Measurements from ENCODE around the gene RDH5. TPM values are rescaled to one million over a fixed set of nuclear protein-coding genes. Genes with fewer than 3 reads are reported as not detected.

The RDH5 gene
- total and polyA plus RNA-seq, 2 of the 13 experiments (the other 11 are each of a cell fraction or from before 2014, with no cell fraction given): 2.6 to 5.7 TPM

DNA sequence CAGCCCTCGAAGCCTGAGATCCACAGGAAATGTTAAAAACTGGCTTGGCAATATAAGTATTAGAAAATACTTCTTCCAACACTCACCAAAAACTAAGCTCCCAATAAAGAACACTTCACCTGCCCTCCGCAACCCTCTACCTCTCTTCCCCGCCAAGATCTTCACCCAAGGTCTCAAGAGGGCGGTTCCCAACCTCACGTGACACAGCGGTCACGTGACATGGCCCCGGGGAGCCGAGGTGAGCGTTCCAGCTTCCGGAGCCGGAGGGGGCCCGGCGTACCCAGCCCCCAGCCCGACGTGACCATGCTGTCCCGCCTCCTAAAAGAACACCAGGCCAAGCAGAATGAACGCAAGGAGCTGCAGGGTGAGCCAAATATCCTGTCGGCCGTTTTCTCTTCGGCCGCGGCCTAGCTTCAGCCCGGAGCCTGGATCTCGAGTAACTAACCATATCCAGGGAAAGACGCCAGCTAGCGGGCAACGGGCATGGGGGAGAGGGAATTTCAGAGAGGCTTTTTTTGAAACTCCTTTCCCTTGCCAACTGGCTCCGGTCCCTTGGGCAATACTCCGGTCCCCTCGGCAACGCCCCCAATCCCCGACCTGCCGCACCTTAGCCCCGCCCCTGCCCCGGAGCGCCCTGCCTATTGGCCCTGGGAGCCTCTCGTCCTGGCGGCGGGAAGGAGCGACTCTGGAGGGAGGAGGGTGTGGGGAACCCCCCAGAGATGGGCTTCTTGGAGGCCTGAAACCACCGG is 4.2 kb upstream of the RDH5 start, which contains the start of gene BLOC1S1 (continued):
- peak; percentile 83 for TF ChIP-seq IRF2 (CRISPR knock-in tag; IDR thresholded peaks at IDR 0.05)
- no peak for TF ChIP-seq TCF7L2 (IDR thresholded peaks at IDR 0.05; ENCODE audit: low read depth, low read length)
- TF ChIP-seq, protein P1, sequence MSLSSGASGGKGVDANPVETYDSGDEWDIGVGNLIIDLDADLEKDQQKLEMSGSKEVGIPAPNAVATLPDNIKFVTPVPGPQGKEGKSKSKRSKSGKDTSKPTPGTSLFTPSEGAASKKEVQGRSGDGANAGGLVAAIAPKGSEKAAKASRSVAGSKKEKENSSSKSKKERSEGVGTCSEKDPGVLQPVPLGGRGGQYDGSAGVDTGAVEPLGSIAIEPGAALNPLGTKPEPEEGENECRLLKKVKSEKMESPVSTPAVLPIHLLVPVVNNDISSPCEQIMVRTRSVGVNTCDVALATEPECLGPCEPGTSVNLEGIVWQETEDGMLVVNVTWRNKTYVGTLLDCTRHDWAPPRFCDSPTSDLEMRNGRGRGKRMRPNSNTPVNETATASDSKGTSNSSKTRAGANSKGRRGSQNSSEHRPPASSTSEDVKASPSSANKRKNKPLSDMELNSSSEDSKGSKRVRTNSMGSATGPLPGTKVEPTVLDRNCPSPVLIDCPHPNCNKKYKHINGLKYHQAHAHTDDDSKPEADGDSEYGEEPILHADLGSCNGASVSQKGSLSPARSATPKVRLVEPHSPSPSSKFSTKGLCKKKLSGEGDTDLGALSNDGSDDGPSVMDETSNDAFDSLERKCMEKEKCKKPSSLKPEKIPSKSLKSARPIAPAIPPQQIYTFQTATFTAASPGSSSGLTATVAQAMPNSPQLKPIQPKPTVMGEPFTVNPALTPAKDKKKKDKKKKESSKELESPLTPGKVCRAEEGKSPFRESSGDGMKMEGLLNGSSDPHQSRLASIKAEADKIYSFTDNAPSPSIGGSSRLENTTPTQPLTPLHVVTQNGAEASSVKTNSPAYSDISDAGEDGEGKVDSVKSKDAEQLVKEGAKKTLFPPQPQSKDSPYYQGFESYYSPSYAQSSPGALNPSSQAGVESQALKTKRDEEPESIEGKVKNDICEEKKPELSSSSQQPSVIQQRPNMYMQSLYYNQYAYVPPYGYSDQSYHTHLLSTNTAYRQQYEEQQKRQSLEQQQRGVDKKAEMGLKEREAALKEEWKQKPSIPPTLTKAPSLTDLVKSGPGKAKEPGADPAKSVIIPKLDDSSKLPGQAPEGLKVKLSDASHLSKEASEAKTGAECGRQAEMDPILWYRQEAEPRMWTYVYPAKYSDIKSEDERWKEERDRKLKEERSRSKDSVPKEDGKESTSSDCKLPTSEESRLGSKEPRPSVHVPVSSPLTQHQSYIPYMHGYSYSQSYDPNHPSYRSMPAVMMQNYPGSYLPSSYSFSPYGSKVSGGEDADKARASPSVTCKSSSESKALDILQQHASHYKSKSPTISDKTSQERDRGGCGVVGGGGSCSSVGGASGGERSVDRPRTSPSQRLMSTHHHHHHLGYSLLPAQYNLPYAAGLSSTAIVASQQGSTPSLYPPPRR (CRISPR knock-in tag; IDR thresholded peaks at IDR 0.05; ENCODE audit: borderline replicate concordance): peak; percentile 60; the same call in 1 of the 2 replicates
- TF ChIP-seq, protein P2, sequence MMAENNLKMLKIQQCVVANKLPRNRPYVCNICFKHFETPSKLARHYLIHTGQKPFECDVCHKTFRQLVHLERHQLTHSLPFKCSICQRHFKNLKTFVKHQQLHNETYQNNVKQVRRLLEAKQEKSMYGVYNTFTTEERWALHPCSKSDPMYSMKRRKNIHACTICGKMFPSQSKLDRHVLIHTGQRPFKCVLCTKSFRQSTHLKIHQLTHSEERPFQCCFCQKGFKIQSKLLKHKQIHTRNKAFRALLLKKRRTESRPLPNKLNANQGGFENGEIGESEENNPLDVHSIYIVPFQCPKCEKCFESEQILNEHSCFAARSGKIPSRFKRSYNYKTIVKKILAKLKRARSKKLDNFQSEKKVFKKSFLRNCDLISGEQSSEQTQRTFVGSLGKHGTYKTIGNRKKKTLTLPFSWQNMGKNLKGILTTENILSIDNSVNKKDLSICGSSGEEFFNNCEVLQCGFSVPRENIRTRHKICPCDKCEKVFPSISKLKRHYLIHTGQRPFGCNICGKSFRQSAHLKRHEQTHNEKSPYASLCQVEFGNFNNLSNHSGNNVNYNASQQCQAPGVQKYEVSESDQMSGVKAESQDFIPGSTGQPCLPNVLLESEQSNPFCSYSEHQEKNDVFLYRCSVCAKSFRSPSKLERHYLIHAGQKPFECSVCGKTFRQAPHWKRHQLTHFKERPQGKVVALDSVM (CRISPR knock-in tag; IDR thresholded peaks at IDR 0.05): no peak
- TF ChIP-seq ZNF501 (CRISPR knock-in tag; IDR thresholded peaks at IDR 0.05): peak; percentile 70; the same call in 1 of the 2 replicates
- no peak for TF ChIP-seq SOX13 (IDR thresholded peaks at IDR 0.05)
- TF ChIP-seq SOX13 (CRISPR knock-in tag; conservative IDR thresholded peaks at IDR 0.05 in 1 of 2, IDR thresholded peaks at IDR 0.05 in 1 of 2): peak in 1 of 2 experiments; percentile 74; a peak in 2 of 4 replicates
- TF ChIP-seq NR2F2 (IDR thresholded peaks at IDR 0.05; ENCODE audit: borderline replicate concordance, low read depth): no peak
- TF ChIP-seq, protein P3, sequence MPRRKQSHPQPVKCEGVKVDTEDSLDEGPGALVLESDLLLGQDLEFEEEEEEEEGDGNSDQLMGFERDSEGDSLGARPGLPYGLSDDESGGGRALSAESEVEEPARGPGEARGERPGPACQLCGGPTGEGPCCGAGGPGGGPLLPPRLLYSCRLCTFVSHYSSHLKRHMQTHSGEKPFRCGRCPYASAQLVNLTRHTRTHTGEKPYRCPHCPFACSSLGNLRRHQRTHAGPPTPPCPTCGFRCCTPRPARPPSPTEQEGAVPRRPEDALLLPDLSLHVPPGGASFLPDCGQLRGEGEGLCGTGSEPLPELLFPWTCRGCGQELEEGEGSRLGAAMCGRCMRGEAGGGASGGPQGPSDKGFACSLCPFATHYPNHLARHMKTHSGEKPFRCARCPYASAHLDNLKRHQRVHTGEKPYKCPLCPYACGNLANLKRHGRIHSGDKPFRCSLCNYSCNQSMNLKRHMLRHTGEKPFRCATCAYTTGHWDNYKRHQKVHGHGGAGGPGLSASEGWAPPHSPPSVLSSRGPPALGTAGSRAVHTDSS (CRISPR knock-in tag; conservative IDR thresholded peaks at IDR 0.05): no peak
- TF ChIP-seq TBP (CRISPR knock-in tag; IDR thresholded peaks at IDR 0.05): no peak
- TF ChIP-seq, protein P4, sequence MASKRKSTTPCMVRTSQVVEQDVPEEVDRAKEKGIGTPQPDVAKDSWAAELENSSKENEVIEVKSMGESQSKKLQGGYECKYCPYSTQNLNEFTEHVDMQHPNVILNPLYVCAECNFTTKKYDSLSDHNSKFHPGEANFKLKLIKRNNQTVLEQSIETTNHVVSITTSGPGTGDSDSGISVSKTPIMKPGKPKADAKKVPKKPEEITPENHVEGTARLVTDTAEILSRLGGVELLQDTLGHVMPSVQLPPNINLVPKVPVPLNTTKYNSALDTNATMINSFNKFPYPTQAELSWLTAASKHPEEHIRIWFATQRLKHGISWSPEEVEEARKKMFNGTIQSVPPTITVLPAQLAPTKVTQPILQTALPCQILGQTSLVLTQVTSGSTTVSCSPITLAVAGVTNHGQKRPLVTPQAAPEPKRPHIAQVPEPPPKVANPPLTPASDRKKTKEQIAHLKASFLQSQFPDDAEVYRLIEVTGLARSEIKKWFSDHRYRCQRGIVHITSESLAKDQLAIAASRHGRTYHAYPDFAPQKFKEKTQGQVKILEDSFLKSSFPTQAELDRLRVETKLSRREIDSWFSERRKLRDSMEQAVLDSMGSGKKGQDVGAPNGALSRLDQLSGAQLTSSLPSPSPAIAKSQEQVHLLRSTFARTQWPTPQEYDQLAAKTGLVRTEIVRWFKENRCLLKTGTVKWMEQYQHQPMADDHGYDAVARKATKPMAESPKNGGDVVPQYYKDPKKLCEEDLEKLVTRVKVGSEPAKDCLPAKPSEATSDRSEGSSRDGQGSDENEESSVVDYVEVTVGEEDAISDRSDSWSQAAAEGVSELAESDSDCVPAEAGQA (IDR thresholded peaks at IDR 0.05; ENCODE audit: low read depth): peak; percentile 51; the same call in 1 of the 2 replicates
- TF ChIP-seq, protein P4 (CRISPR knock-in tag; IDR thresholded peaks at IDR 0.05; ENCODE audit: borderline replicate concordance): no peak
